Mesothelial cell of epicardium (in vitro differentiated cells): ENCODE results near the gene ADPRH. TPM values are rescaled to one million over a fixed set of nuclear protein-coding genes. Genes with fewer than 3 reads are reported as not detected.

Source experiments
- DNase-seq, 2 experiments: peaks; one replicate each; pipeline ENCODE4 v3.0.0; 2021; ENCODE audit warnings: low spot score in 2 of 2; ENCODE audit not compliant: unreplicated experiment in 2 of 2
- H3K27ac Mint-ChIP-seq: 2 replicates; pipeline ENCODE4 v1.8.0; 2021; ENCODE audit warnings: mixed read lengths
- H3K27me3 Mint-ChIP-seq: 2 replicates; pipeline ENCODE4 v1.8.0; 2021; ENCODE audit warnings: low read depth, mixed read lengths
- H3K36me3 Mint-ChIP-seq: 2 replicates; pipeline ENCODE4 v1.8.0; 2021; ENCODE audit warnings: mixed read lengths
- H3K4me1 Mint-ChIP-seq: 2 replicates; pipeline ENCODE4 v1.8.0; 2021; ENCODE audit warnings: mixed read lengths
- H3K4me3 Mint-ChIP-seq: 2 replicates; pipeline ENCODE4 v1.8.0; 2021; ENCODE audit warnings: mild to moderate bottlenecking, moderate library complexity, mixed read lengths
- H3K9me3 Mint-ChIP-seq: 2 replicates; pipeline ENCODE4 v1.8.0; 2021; ENCODE audit warnings: mixed read lengths
- CTCF ChIP-seq: fragments of 200-600 bp; sonication (generic); IDR thresholded peaks from one replicate; pipeline ENCODE4 v1.5.0; 2021; ENCODE audit warnings: antibody characterized with exemption; ENCODE audit not compliant: unreplicated experiment
- total RNA-seq: library from RNA; stranded (reverse); gene quantifications from 3 replicates; pipeline ENCODE4 v1.2.1, GENCODE V29; 2021

Gene ADPRH
- total RNA-seq, 1 donor from 2014 or later, result 1.9 TPM

GRCh38 chr3:119586733-119587172 lies 7.5 kb downstream of the ADPRH start:
- TF ChIP-seq CTCF, result no peak
- H3K9me3 Mint-ChIP-seq, result no peaks in the 10 kb centered on the region
- H3K27ac Mint-ChIP-seq, result no peak overlapping the region
- no peaks in the 10 kb centered on the region for H3K27me3 Mint-ChIP-seq
- H3K36me3 Mint-ChIP-seq, result no peaks in the 10 kb centered on the region
- no peak for DNase-seq
- no peak overlapping the region for H3K4me3 Mint-ChIP-seq
- no peaks in the 10 kb centered on the region for H3K4me1 Mint-ChIP-seq

GRCh38 chr3:119588112-119588511 lies 8.8 kb downstream of the ADPRH start:
- Mint-ChIP-seq H3K27ac (no peak overlapping the region), H3K4me1 (no peaks in the 10 kb centered on the region), H3K4me3 (no peak overlapping the region), H3K9me3 (no peaks in the 10 kb centered on the region), H3K27me3 (peaks cover 2% of the 10 kb centered on the region), H3K36me3 (no peaks in the 10 kb centered on the region)
- TF ChIP-seq CTCF, result no peak
- DNase-seq, result no peak

- Mint-ChIP-seq H3K27me3 (peaks cover 2% of the 10 kb centered on the region), H3K27ac (no peak overlapping the region), H3K9me3 (no peaks in the 10 kb centered on the region), H3K36me3 (no peaks in the 10 kb centered on the region), H3K4me3 (no peak overlapping the region), H3K4me1 (no peaks in the 10 kb centered on the region)
- no peak for DNase-seq
- TF ChIP-seq CTCF, result no peak
Observed at GRCh38 chr3:119589102-119589773, 9.9 kb downstream of the ADPRH start.

- Mint-ChIP-seq H3K27me3 (peaks cover 2% of the 10 kb centered on the region), H3K36me3 (no peaks in the 10 kb centered on the region), H3K4me1 (no peaks in the 10 kb centered on the region), H3K27ac (no peak overlapping the region), H3K4me3 (no peak overlapping the region), H3K9me3 (no peaks in the 10 kb centered on the region)
- no peak for DNase-seq
- TF ChIP-seq CTCF, result no peak
Observed at GRCh38 chr3:119590706-119591105, 11.4 kb downstream of the ADPRH start.

GRCh38 chr3:119592861-119593260 lies 13.6 kb downstream of the ADPRH start:
- TF ChIP-seq CTCF, result no peak
- Mint-ChIP-seq H3K27me3 (peaks cover 2% of the 10 kb centered on the region), H3K27ac (no peak overlapping the region), H3K4me3 (no peak overlapping the region), H3K4me1 (no peaks in the 10 kb centered on the region), H3K36me3 (no peaks in the 10 kb centered on the region), H3K9me3 (no peaks in the 10 kb centered on the region)
- DNase-seq, result no peak
